Measurements from ENCODE around the gene SLIRP. TPM values are rescaled to one million over a fixed set of nuclear protein-coding genes. Genes with fewer than 3 reads are reported as not detected.
A peak's percentile ranks its signal among the peaks of the same experiment; 100 is the strongest.

Gene SLIRP
- total RNA-seq, 1 experiment from 2014 or later = 242 TPM

- no peak overlapping the region for H2AFZ ChIP-seq (ENCODE audit: low read depth, low read length, poor library complexity, severe bottlenecking)
- H4K20me1 ChIP-seq (ENCODE audit: insufficient read depth) = no peaks in the 10 kb centered on the region
- BruUV-seq (replicated peaks) = no TSS peak
- RAD21 ChIA-PET (ENCODE audit: low non-redundant PET in 1 of 2, low total read pairs in 2 of 2, uncharacterized antibody in 2 of 2, unreplicated experiment in 2 of 2) = no interaction called here
- H3K79me2 ChIP-seq (ENCODE audit: insufficient read depth, low read length) = peaks cover 19% of the 10 kb centered on the region; the same call in 1 of the 2 replicates
- no peak for TF ChIP-seq ZBTB33 (IDR thresholded peaks at IDR 0.05; ENCODE audit: extremely low read depth, insufficient replicate concordance, low read length)
- TF ChIP-seq, protein P1, sequence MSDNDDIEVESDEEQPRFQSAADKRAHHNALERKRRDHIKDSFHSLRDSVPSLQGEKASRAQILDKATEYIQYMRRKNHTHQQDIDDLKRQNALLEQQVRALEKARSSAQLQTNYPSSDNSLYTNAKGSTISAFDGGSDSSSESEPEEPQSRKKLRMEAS (IDR thresholded peaks at IDR 0.05) = no peak
- DNase-seq (ENCODE audit: low read depth, low spot score) = no peak
- no peak overlapping the region for H3K9ac ChIP-seq (ENCODE audit: low read length)
- intact Hi-C loops (cut with micrococcal nuclease) = no loop called here
- H3K36me3 ChIP-seq (ENCODE audit: control insufficient read depth in 1 of 2, insufficient read depth in 2 of 2, low read length in 2 of 2) = peaks cover 13 to 14% of the 10 kb centered on the region in 2 experiments
- no peak overlapping the region for H3K4me3 ChIP-seq (replicated peaks in 1 of 2; ENCODE audit: low read depth in 1 of 2, low read length in 2 of 2)
- POLR2A ChIA-PET = no interaction called here
- no peak overlapping the region for H3K27ac ChIP-seq (ENCODE audit: low read depth, low read length)
- no peak for ATAC-seq
- no peaks in the 10 kb centered on the region for H3K27me3 ChIP-seq (ENCODE audit: insufficient read depth, low read length)
- CTCF ChIA-PET = no interaction called here
- no peaks in the 10 kb centered on the region for H3K4me1 ChIP-seq (ENCODE audit: control insufficient read depth in 1 of 2, insufficient read depth in 2 of 2, low read length in 2 of 2)
- no peak overlapping the region for H3K4me2 ChIP-seq (ENCODE audit: low read length)
- H3K9me3 ChIP-seq (ENCODE audit: control insufficient read depth in 1 of 2, insufficient read depth in 1 of 2, low read depth in 1 of 2, low read length in 2 of 2) = no peaks in the 10 kb centered on the region
- H3K9me2 ChIP-seq (ENCODE audit: insufficient read depth) = no peaks in the 10 kb centered on the region
These were observed 16.6 kb upstream of the SLIRP start for GRCh38 chr14:77691259-77691658.

GRCh38 chr14:77707355-77707723, 564 bp upstream of the SLIRP start:
- H4K20me1 ChIP-seq (ENCODE audit: insufficient read depth) = peaks cover 19% of the 10 kb centered on the region; the same call in 1 of the 2 replicates
- peak; percentile 44 for ATAC-seq
- H3K9me2 ChIP-seq (ENCODE audit: insufficient read depth) = no peaks in the 10 kb centered on the region
- peak overlapping the region; percentile 85 for H3K4me2 ChIP-seq (ENCODE audit: low read length)
- no peaks in the 10 kb centered on the region for H3K9me3 ChIP-seq (ENCODE audit: control insufficient read depth in 1 of 2, insufficient read depth in 1 of 2, low read depth in 1 of 2, low read length in 2 of 2)
- peak overlapping the region; percentile 83 to 89 for H3K4me3 ChIP-seq (replicated peaks in 1 of 2; ENCODE audit: low read depth in 1 of 2, low read length in 2 of 2)
- CTCF ChIA-PET = interaction anchor here (1.1 to 1.2 kb wide), 2 partner anchors 75 to 248 kb away, joined by 3 read pairs; no protein-coding TSS in a partner anchor
- peaks cover 21 to 27% of the 10 kb centered on the region in 2 experiments; a peak in 3 of 4 replicates for H3K36me3 ChIP-seq (ENCODE audit: control insufficient read depth in 1 of 2, insufficient read depth in 2 of 2, low read length in 2 of 2)
- no peak overlapping the region for H2AFZ ChIP-seq (ENCODE audit: low read depth, low read length, poor library complexity, severe bottlenecking)
- H3K27me3 ChIP-seq (ENCODE audit: insufficient read depth, low read length) = no peaks in the 10 kb centered on the region
- TSS peak; percentile 71 for BruUV-seq (replicated peaks)
- TF ChIP-seq ELF1 (IDR thresholded peaks at IDR 0.05; ENCODE audit: borderline replicate concordance, low read depth) (no peak), RAD21 (IDR thresholded peaks at IDR 0.05; ENCODE audit: low read depth) (peak; percentile 45), ZFX (IDR thresholded peaks at IDR 0.05) (no peak)
- TF ChIP-seq, protein P2, sequence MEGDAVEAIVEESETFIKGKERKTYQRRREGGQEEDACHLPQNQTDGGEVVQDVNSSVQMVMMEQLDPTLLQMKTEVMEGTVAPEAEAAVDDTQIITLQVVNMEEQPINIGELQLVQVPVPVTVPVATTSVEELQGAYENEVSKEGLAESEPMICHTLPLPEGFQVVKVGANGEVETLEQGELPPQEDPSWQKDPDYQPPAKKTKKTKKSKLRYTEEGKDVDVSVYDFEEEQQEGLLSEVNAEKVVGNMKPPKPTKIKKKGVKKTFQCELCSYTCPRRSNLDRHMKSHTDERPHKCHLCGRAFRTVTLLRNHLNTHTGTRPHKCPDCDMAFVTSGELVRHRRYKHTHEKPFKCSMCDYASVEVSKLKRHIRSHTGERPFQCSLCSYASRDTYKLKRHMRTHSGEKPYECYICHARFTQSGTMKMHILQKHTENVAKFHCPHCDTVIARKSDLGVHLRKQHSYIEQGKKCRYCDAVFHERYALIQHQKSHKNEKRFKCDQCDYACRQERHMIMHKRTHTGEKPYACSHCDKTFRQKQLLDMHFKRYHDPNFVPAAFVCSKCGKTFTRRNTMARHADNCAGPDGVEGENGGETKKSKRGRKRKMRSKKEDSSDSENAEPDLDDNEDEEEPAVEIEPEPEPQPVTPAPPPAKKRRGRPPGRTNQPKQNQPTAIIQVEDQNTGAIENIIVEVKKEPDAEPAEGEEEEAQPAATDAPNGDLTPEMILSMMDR (IDR thresholded peaks at IDR 0.05 in 2 of 3, conservative IDR thresholded peaks at IDR 0.05 in 1 of 3; ENCODE audit: borderline replicate concordance in 1 of 3, insufficient read depth in 1 of 3, low read depth in 2 of 3, low read length in 2 of 3) = peak; percentile 23 to 51 (median 31); a peak in 4 of 6 replicates
- peaks cover 84% of the 10 kb centered on the region for H3K79me2 ChIP-seq (ENCODE audit: insufficient read depth, low read length)
- intact Hi-C loops (cut with micrococcal nuclease) = loop anchor here (2.0 to 5.0 kb wide), 2 partner anchors 110 to 249 kb away; partner anchors contain the start of gene AHSA1
- POLR2A ChIA-PET = no interaction called here
- no peak for DNase-seq (ENCODE audit: low read depth, low spot score)
- peak overlapping the region; percentile 92 for H3K9ac ChIP-seq (ENCODE audit: low read length)
- RAD21 ChIA-PET (ENCODE audit: low non-redundant PET in 1 of 2, low total read pairs in 2 of 2, uncharacterized antibody in 2 of 2, unreplicated experiment in 2 of 2) = no interaction called here
- H3K27ac ChIP-seq (ENCODE audit: low read depth, low read length) = peak overlapping the region; percentile 50
- H3K4me1 ChIP-seq (ENCODE audit: control insufficient read depth in 1 of 2, insufficient read depth in 2 of 2, low read length in 2 of 2) = peaks cover 11 to 23% of the 10 kb centered on the region in 2 experiments; a peak in 3 of 4 replicates

All from HCT116 (cell line).